HTERT RPE-1 (cell line): Measurements from ENCODE around the gene WDR70.
"Not testable (repeated sequence)": the region's sequence is repeated elsewhere in the genome, so short reads cannot be mapped to it uniquely, and the experiment has no call there.

Experiments
- in situ Hi-C: fragments of 300-500 bp; cut with MboI; formaldehyde crosslinking; loops from 4 replicates; pipeline ENCODE4 v1.14.3; 2020; ENCODE audit warnings: low sequenced_read_pairs

The WDR70 gene

GRCh38 chr5:37568018-37568753 lies 189.1 kb downstream of the WDR70 start:
- in situ Hi-C loops = no loop called here

GRCh38 chr5:37568893-37569292 lies 189.8 kb downstream of the WDR70 start:
- in situ Hi-C loops = no loop called here

GRCh38 chr5:37569466-37569865 lies 190.3 kb downstream of the WDR70 start:
- in situ Hi-C loops = no loop called here

- in situ Hi-C loops = no loop called here
Observed at GRCh38 chr5:37570597-37570996, 191.5 kb downstream of the WDR70 start.

GRCh38 chr5:37571985-37572384 lies 192.9 kb downstream of the WDR70 start:
- in situ Hi-C loops = no loop called here

- in situ Hi-C loops = no loop called here
Observed at GRCh38 chr5:37575541-37576489, 196.7 kb downstream of the WDR70 start.

GRCh38 chr5:37576552-37576951 lies 197.4 kb downstream of the WDR70 start:
- in situ Hi-C loops = no loop called here

GRCh38 chr5:37578176-37578575 lies 199.1 kb downstream of the WDR70 start:
- in situ Hi-C loops = no loop called here

- in situ Hi-C loops = no loop called here
Observed at GRCh38 chr5:37580106-37580505, 201.0 kb downstream of the WDR70 start.

- in situ Hi-C loops = no loop called here
Observed at GRCh38 chr5:37582202-37582601, 203.1 kb downstream of the WDR70 start.

- in situ Hi-C loops = not testable (repeated sequence)
Observed at GRCh38 chr5:37593292-37593691, 214.2 kb downstream of the WDR70 start.

GRCh38 chr5:37594864-37595263 lies 215.7 kb downstream of the WDR70 start:
- in situ Hi-C loops = not testable (repeated sequence)

GRCh38 chr5:37598733-37599132 lies 219.6 kb downstream of the WDR70 start:
- in situ Hi-C loops = no loop called here

GRCh38 chr5:37601163-37601562 lies 222.0 kb downstream of the WDR70 start:
- in situ Hi-C loops = no loop called here

GRCh38 chr5:37603072-37603471 lies 224.0 kb downstream of the WDR70 start:
- in situ Hi-C loops = no loop called here

- in situ Hi-C loops = no loop called here
Observed at GRCh38 chr5:37604290-37604689, 225.2 kb downstream of the WDR70 start.

- in situ Hi-C loops = no loop called here
Observed at GRCh38 chr5:37606148-37606547, 227.0 kb downstream of the WDR70 start.

- in situ Hi-C loops = no loop called here
Observed at GRCh38 chr5:37606632-37607248, 227.6 kb downstream of the WDR70 start.

- in situ Hi-C loops = no loop called here
Observed at GRCh38 chr5:37615184-37615583, 236.1 kb downstream of the WDR70 start.

- in situ Hi-C loops = no loop called here
Observed at GRCh38 chr5:37619353-37619752, 240.2 kb downstream of the WDR70 start.

- in situ Hi-C loops = not testable (repeated sequence)
Observed at GRCh38 chr5:37622354-37622753, 243.2 kb downstream of the WDR70 start.
